GM12878 (cell line): ENCODE data around the gene USP21. TPM values are rescaled to one million over a fixed set of nuclear protein-coding genes. Genes with fewer than 3 reads are reported as not detected.

ENCODE experiments used
- BRCA1 ChIP-seq: IDR thresholded peaks from 2 replicates; pipeline ENCODE4 v1.6.1; 2011; ENCODE audit warnings: low read depth, low read length, improper control_type of control experiment
- CTCF ChIP-seq, 3 experiments: IDR thresholded peaks in 2 of 3; conservative IDR thresholded peaks in 1 of 3; 2 replicates each; pipeline ENCODE4 v1.5.1; 2011; ENCODE audit warnings: low read depth in 3 of 3, low read length in 3 of 3, mild to moderate bottlenecking in 3 of 3, control low read depth in 2 of 3, moderate library complexity in 2 of 3, inconsistent platforms in 1 of 3, mixed read lengths in 1 of 3; ENCODE audit not compliant: control insufficient read depth in 2 of 3, insufficient read depth in 1 of 3; ENCODE audit errors: extremely low read depth in 1 of 3
- ETV6 ChIP-seq, 2 experiments: fragments of 450-650 bp in 1 of 2; IDR thresholded peaks in 1 of 2; conservative IDR thresholded peaks in 1 of 2; 2 replicates each; pipeline ENCODE4 v1.6.1; 2014; ENCODE audit warnings: antibody characterized with exemption in 1 of 2, borderline replicate concordance in 1 of 2, low read depth in 1 of 2, mild to moderate bottlenecking in 1 of 2, moderate library complexity in 1 of 2
- FOS ChIP-seq: IDR thresholded peaks from 3 replicates; pipeline ENCODE4 v1.6.1; 2011; ENCODE audit warnings: borderline replicate concordance; ENCODE audit not compliant: insufficient read length; ENCODE audit errors: extremely low read depth
- FOXM1 ChIP-seq: IDR thresholded peaks from 2 replicates; pipeline ENCODE4 v1.6.1; 2012; ENCODE audit warnings: low read depth, mild to moderate bottlenecking, inconsistent platforms, low read length, moderate library complexity
- HDAC6 ChIP-seq: fragments of 200-600 bp; sonication (generic); IDR thresholded peaks from one replicate; pipeline ENCODE4 v1.8.0; 2017; ENCODE audit warnings: antibody characterized with exemption; ENCODE audit not compliant: unreplicated experiment
- MTA2 ChIP-seq: fragments of 450-650 bp; IDR thresholded peaks from 2 replicates; pipeline ENCODE4 v1.6.1; 2016; ENCODE audit warnings: low read depth, mild to moderate bottlenecking, moderate library complexity
- NFIC ChIP-seq: IDR thresholded peaks from 2 replicates; pipeline ENCODE4 v1.6.1; 2012; ENCODE audit warnings: low read depth, mild to moderate bottlenecking, inconsistent platforms, low read length, moderate library complexity
- PKNOX1 ChIP-seq: fragments of 450-650 bp; IDR thresholded peaks from 2 replicates; pipeline ENCODE4 v1.6.1; 2016; ENCODE audit warnings: mild to moderate bottlenecking
- POLR2A ChIP-seq: IDR thresholded peaks from 2 replicates; pipeline ENCODE4 v1.6.1; 2011; ENCODE audit warnings: low read depth, mild to moderate bottlenecking, low read length
- RAD21 ChIP-seq: IDR thresholded peaks from 2 replicates; pipeline ENCODE4 v1.6.1; 2011; ENCODE audit warnings: mild to moderate bottlenecking, low read depth, low read length, moderate library complexity; ENCODE audit not compliant: insufficient read depth
- SMARCA5 ChIP-seq: fragments of 450-650 bp; IDR thresholded peaks from 2 replicates; pipeline ENCODE4 v1.6.1; 2017; ENCODE audit warnings: mild to moderate bottlenecking
- SREBF1 ChIP-seq: IDR thresholded peaks from 2 replicates; pipeline ENCODE4 v1.6.1; 2012; ENCODE audit warnings: mild to moderate bottlenecking, low read length
- SUPT20H ChIP-seq: IDR thresholded peaks from 2 replicates; pipeline ENCODE4 v1.6.1; 2011; ENCODE audit warnings: low read depth, mild to moderate bottlenecking, low read length, moderate library complexity, borderline replicate concordance; ENCODE audit not compliant: control insufficient read depth
- SUZ12 ChIP-seq: fragments of 200-600 bp; sonication (generic); IDR thresholded peaks from one replicate; pipeline ENCODE4 v1.6.1; 2018; ENCODE audit warnings: antibody characterized with exemption, mild to moderate bottlenecking; ENCODE audit not compliant: unreplicated experiment
- YY1 ChIP-seq: IDR thresholded peaks from 2 replicates; pipeline ENCODE4 v1.6.1; 2011; ENCODE audit warnings: low read depth, mild to moderate bottlenecking, low read length
- polyA plus RNA-seq, 11 experiments: library from polyadenylated mRNA; depleted of rRNA in 4 of 11; unstranded in 6 of 11; stranded (reverse) in 5 of 11; fragments of >200 nt; fragmentation: Nextera tagmentation in 4 of 11; fragmentation: Illumina TruSeq in 1 of 11; extraction: Ambion mirVana in 4 of 11; extraction: Trizol in 1 of 11; gene quantifications; 1 replicate in 1 of 11; 2 replicates in 10 of 11; pipeline versions ENCODE4 v1.2.1 to v1.2.3, GENCODE V29; 2011 to 2016; ENCODE audit warnings: inconsistent platforms in 2 of 11, missing spikeins in 2 of 11, low read depth in 1 of 11
- total RNA-seq, 4 experiments: library from RNA; depleted of rRNA in 3 of 4; stranded (reverse); fragments of >200 nt in 3 of 4; fragmentation: Illumina TruSeq in 1 of 4; extraction: Trizol in 1 of 4; gene quantifications; 2 replicates each; pipeline versions ENCODE4 v1.2.1 to v1.2.3, GENCODE V29; 2013 to 2021
- TF ChIP-seq, protein P1 (sequence below): fragments of 450-650 bp; IDR thresholded peaks from 2 replicates; pipeline ENCODE4 v1.6.1; 2018; ENCODE audit warnings: mild to moderate bottlenecking, low read depth, moderate library complexity; ENCODE audit not compliant: partially characterized antibody
- TF ChIP-seq, protein P2 (sequence below): fragments of 450-650 bp; IDR thresholded peaks from 2 replicates; pipeline ENCODE4 v1.6.1; 2017; ENCODE audit warnings: mild to moderate bottlenecking, low read depth, inconsistent platforms; ENCODE audit not compliant: poor library complexity, severe bottlenecking
- TF ChIP-seq, protein P3 (sequence below): IDR thresholded peaks from 2 replicates; pipeline ENCODE4 v1.6.1; 2012; ENCODE audit warnings: low read depth, low read length, improper control_type of control experiment

The USP21 gene
- total and polyA plus RNA-seq, 10 of the 15 experiments (the other 5 are each of a cell fraction or from before 2014, with no cell fraction given), result 3.2 to 28.6 (median 16.6) TPM

- TF ChIP-seq CTCF (IDR thresholded peaks at IDR 0.05 in 2 of 3, conservative IDR thresholded peaks at IDR 0.05 in 1 of 3; ENCODE audit: control insufficient read depth in 2 of 3, extremely low read depth in 1 of 3, insufficient read depth in 1 of 3, low read depth in 3 of 3, low read length in 3 of 3), result peak; percentile 50 to 67 (median 61)
- TF ChIP-seq YY1, result peak; percentile 70
- no peak for TF ChIP-seq NFIC
- TF ChIP-seq HDAC6, result no peak
- TF ChIP-seq, protein P1, sequence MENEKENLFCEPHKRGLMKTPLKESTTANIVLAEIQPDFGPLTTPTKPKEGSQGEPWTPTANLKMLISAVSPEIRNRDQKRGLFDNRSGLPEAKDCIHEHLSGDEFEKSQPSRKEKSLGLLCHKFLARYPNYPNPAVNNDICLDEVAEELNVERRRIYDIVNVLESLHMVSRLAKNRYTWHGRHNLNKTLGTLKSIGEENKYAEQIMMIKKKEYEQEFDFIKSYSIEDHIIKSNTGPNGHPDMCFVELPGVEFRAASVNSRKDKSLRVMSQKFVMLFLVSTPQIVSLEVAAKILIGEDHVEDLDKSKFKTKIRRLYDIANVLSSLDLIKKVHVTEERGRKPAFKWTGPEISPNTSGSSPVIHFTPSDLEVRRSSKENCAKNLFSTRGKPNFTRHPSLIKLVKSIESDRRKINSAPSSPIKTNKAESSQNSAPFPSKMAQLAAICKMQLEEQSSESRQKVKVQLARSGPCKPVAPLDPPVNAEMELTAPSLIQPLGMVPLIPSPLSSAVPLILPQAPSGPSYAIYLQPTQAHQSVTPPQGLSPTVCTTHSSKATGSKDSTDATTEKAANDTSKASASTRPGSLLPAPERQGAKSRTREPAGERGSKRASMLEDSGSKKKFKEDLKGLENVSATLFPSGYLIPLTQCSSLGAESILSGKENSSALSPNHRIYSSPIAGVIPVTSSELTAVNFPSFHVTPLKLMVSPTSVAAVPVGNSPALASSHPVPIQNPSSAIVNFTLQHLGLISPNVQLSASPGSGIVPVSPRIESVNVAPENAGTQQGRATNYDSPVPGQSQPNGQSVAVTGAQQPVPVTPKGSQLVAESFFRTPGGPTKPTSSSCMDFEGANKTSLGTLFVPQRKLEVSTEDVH, result peak; percentile 61
- peak; percentile 11; the same call in 1 of the 2 replicates for TF ChIP-seq FOXM1
- TF ChIP-seq, protein P2, sequence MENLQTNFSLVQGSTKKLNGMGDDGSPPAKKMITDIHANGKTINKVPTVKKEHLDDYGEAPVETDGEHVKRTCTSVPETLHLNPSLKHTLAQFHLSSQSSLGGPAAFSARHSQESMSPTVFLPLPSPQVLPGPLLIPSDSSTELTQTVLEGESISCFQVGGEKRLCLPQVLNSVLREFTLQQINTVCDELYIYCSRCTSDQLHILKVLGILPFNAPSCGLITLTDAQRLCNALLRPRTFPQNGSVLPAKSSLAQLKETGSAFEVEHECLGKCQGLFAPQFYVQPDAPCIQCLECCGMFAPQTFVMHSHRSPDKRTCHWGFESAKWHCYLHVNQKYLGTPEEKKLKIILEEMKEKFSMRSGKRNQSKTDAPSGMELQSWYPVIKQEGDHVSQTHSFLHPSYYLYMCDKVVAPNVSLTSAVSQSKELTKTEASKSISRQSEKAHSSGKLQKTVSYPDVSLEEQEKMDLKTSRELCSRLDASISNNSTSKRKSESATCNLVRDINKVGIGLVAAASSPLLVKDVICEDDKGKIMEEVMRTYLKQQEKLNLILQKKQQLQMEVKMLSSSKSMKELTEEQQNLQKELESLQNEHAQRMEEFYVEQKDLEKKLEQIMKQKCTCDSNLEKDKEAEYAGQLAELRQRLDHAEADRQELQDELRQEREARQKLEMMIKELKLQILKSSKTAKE, result peak; percentile 14
- TF ChIP-seq MTA2, result no peak
- TF ChIP-seq ETV6 (conservative IDR thresholded peaks at IDR 0.05 in 1 of 2, IDR thresholded peaks at IDR 0.05 in 1 of 2; ENCODE audit: borderline replicate concordance in 1 of 2, low read depth in 1 of 2), result no peak
- TF ChIP-seq SUPT20H, result no peak
- peak; percentile 70 for TF ChIP-seq BRCA1
- peak; percentile 79 for TF ChIP-seq PKNOX1
- no peak for TF ChIP-seq SUZ12
- peak; percentile 26; the same call in 1 of the 2 replicates for TF ChIP-seq RAD21
- TF ChIP-seq, protein P3, sequence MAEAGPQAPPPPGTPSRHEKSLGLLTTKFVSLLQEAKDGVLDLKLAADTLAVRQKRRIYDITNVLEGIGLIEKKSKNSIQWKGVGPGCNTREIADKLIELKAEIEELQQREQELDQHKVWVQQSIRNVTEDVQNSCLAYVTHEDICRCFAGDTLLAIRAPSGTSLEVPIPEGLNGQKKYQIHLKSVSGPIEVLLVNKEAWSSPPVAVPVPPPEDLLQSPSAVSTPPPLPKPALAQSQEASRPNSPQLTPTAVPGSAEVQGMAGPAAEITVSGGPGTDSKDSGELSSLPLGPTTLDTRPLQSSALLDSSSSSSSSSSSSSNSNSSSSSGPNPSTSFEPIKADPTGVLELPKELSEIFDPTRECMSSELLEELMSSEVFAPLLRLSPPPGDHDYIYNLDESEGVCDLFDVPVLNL, result peak; percentile 82
- TF ChIP-seq SMARCA5, result peak; percentile 66; the same call in 1 of the 2 replicates
- TF ChIP-seq SREBF1, result no peak; the same call in 1 of the 2 replicates
- peak; percentile 88 for TF ChIP-seq POLR2A
- TF ChIP-seq FOS, result peak; percentile 22
Observed at GRCh38 chr1:161165742-161166668, 6.7 kb downstream of the USP21 start, which contains the start of gene PPOX (continued).
